ENCODE measurements around the gene PPP2R2D.

- TF ChIP-seq REST (IDR thresholded peaks at IDR 0.05; ENCODE audit: insufficient read depth in 1 of 2, low read depth in 2 of 2, low read length in 1 of 2) = no peak
- no peak for TF ChIP-seq CTCF (IDR thresholded peaks at IDR 0.05)
- no peak for TF ChIP-seq POLR2AphosphoS5 (IDR thresholded peaks at IDR 0.05; ENCODE audit: low read depth, low read length)
Measured at GRCh38 chr10:131882151-131882550, 18.7 kb upstream of the PPP2R2D start.
